ENCODE measurements around the gene PALM. TPM values are rescaled to one million over a fixed set of nuclear protein-coding genes. Genes with fewer than 3 reads are reported as not detected.

Gene PALM
- total and polyA plus RNA-seq, 2 experiments from 2014 or later, result 22.1 to 27.2 TPM

DNA sequence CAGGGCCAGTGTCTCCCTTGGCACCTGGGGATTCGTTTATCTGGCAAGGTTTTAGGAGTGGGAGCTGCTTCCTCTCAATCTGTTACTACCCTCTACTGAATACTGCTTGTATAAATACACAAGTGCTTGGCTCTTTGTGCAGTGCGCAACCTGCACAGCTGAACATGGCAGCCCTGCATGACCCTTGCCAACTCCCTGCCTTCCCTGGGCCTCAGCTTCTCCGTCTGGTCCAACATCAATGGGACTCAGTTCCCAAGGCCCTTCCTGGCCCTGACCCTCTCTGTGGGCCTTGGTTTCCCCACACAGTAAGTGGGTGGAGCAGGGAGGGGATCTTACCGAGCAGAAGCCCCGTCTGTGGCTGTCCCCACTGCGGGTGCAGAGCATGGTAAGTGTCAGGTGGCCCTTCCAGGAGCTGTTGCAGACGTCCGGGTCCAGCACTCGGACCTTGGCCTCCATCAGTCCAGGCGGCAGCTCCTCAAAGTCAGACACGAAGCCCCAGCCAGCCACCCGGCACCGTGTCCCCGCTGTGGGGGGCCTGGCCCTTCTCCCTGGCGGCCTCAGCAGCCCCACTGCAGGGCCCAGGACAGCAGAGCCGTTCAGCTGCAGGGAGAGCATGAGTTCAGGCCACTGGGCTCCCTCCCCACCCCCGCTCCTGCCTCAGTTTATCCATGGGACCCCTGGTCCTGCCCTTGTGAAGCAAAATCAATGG, 22.0 kb upstream of the PALM start:
- Histone ChIP-seq H3K27ac (no peak overlapping the region), H3K4me2 (no peak overlapping the region), H3K27me3 (no peaks in the 10 kb centered on the region), H3K9me2 (replicated peaks; ENCODE audit: insufficient read depth) (no peaks in the 10 kb centered on the region), H4K20me1 (ENCODE audit: insufficient read depth, poor library complexity, severe bottlenecking) (no peaks in the 10 kb centered on the region), H3K36me3 (replicated peaks; ENCODE audit: insufficient read depth, low read depth) (no peaks in the 10 kb centered on the region), H3K4me1 (ENCODE audit: insufficient read depth) (no peaks in the 10 kb centered on the region), H2AFZ (no peak overlapping the region), H3K9me3 (ENCODE audit: low read depth) (no peaks in the 10 kb centered on the region), H3K4me3 (no peak overlapping the region), H3K79me2 (no peaks in the 10 kb centered on the region)
- TF ChIP-seq, protein P1, sequence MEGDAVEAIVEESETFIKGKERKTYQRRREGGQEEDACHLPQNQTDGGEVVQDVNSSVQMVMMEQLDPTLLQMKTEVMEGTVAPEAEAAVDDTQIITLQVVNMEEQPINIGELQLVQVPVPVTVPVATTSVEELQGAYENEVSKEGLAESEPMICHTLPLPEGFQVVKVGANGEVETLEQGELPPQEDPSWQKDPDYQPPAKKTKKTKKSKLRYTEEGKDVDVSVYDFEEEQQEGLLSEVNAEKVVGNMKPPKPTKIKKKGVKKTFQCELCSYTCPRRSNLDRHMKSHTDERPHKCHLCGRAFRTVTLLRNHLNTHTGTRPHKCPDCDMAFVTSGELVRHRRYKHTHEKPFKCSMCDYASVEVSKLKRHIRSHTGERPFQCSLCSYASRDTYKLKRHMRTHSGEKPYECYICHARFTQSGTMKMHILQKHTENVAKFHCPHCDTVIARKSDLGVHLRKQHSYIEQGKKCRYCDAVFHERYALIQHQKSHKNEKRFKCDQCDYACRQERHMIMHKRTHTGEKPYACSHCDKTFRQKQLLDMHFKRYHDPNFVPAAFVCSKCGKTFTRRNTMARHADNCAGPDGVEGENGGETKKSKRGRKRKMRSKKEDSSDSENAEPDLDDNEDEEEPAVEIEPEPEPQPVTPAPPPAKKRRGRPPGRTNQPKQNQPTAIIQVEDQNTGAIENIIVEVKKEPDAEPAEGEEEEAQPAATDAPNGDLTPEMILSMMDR (IDR thresholded peaks at IDR 0.05; ENCODE audit: poor library complexity), result no peak
- TF ChIP-seq EZH2 (IDR thresholded peaks at IDR 0.05; ENCODE audit: borderline replicate concordance), result no peak
- no peak for TF ChIP-seq EZH2phosphoT487 (IDR thresholded peaks at IDR 0.05; ENCODE audit: low read depth, severe bottlenecking, unreplicated experiment)
- DNase-seq (ENCODE audit: low spot score), result no peak
- 81% methylated on average over 17 of the region's 17 CpGs for WGBS (ENCODE audit: low lambda C conversion rate, missing lambda C conversion rate)

DNA sequence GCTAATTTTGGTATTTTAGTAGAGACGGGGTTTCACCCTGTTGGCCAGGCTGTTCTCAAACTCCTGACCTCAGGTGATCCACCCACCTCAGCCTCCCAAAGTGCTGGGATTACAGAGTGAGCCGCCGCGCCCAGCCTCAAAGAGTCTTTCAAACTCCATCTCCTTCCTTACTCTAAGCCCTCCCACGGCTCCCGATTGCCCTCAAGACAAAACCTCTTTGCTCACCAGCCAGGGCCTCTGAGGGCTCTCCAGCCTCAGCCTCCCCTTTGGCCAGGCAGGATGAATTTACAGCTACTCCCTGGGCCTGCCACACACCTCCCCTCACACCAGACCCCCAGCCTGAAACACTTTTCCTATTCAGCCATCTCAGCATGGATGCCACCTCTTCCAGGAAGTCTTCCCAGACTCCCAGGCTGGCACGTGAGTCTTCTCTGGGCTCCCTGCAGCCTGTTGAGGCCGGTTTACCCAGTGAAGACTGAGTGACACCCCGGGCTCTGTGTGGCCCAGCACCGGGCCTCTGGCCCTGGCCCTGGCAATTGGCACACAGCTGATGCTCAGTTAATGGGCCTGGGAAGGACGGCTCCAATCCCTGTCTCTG, 21.1 kb upstream of the PALM start:
- no peak overlapping the region for H3K4me2 ChIP-seq
- H3K4me3 ChIP-seq, result no peak overlapping the region
- H4K20me1 ChIP-seq (ENCODE audit: insufficient read depth, poor library complexity, severe bottlenecking), result no peaks in the 10 kb centered on the region
- 81% methylated on average over 11 of the region's 11 CpGs for WGBS (ENCODE audit: low lambda C conversion rate, missing lambda C conversion rate)
- no peak overlapping the region for H3K27ac ChIP-seq
- H3K9me2 ChIP-seq (replicated peaks; ENCODE audit: insufficient read depth), result no peaks in the 10 kb centered on the region
- no peak overlapping the region for H2AFZ ChIP-seq
- no peaks in the 10 kb centered on the region for H3K9me3 ChIP-seq (ENCODE audit: low read depth)
- H3K4me1 ChIP-seq (ENCODE audit: insufficient read depth), result no peaks in the 10 kb centered on the region
- no peak for DNase-seq (ENCODE audit: low spot score)
- H3K27me3 ChIP-seq, result no peaks in the 10 kb centered on the region
- H3K79me2 ChIP-seq, result no peaks in the 10 kb centered on the region
- no peaks in the 10 kb centered on the region for H3K36me3 ChIP-seq (replicated peaks; ENCODE audit: insufficient read depth, low read depth)
- no peak for TF ChIP-seq EZH2phosphoT487 (IDR thresholded peaks at IDR 0.05; ENCODE audit: low read depth, severe bottlenecking, unreplicated experiment)
- TF ChIP-seq EZH2 (IDR thresholded peaks at IDR 0.05; ENCODE audit: borderline replicate concordance), result no peak
- TF ChIP-seq, protein P1 (IDR thresholded peaks at IDR 0.05; ENCODE audit: poor library complexity), result no peak

- H3K36me3 ChIP-seq (replicated peaks; ENCODE audit: insufficient read depth, low read depth), result no peaks in the 10 kb centered on the region
- H3K4me3 ChIP-seq, result no peak overlapping the region
- no peak overlapping the region for H3K4me2 ChIP-seq
- H3K9me3 ChIP-seq (ENCODE audit: low read depth), result no peaks in the 10 kb centered on the region
- no peaks in the 10 kb centered on the region for H3K9me2 ChIP-seq (replicated peaks; ENCODE audit: insufficient read depth)
- 76% methylated on average over 15 of the region's 15 CpGs for WGBS (ENCODE audit: low lambda C conversion rate, missing lambda C conversion rate)
- no peaks in the 10 kb centered on the region for H4K20me1 ChIP-seq (ENCODE audit: insufficient read depth, poor library complexity, severe bottlenecking)
- no peak overlapping the region for H3K27ac ChIP-seq
- no peaks in the 10 kb centered on the region for H3K4me1 ChIP-seq (ENCODE audit: insufficient read depth)
- TF ChIP-seq EZH2phosphoT487 (IDR thresholded peaks at IDR 0.05; ENCODE audit: low read depth, severe bottlenecking, unreplicated experiment) (no peak), EZH2 (IDR thresholded peaks at IDR 0.05; ENCODE audit: borderline replicate concordance) (no peak)
- TF ChIP-seq, protein P1 (IDR thresholded peaks at IDR 0.05; ENCODE audit: poor library complexity), result no peak
- H3K79me2 ChIP-seq, result no peaks in the 10 kb centered on the region
- H2AFZ ChIP-seq, result no peak overlapping the region
- no peak for DNase-seq (ENCODE audit: low spot score)
- H3K27me3 ChIP-seq, result no peaks in the 10 kb centered on the region
Measured at GRCh38 chr19:688214-688613, 20.5 kb upstream of the PALM start.
